Neuronal stem cell (in vitro differentiated cells): ENCODE measurements around the gene RUNX1.

ENCODE experiments used
- DNase-seq: peaks from one replicate; pipeline ENCODE4 v3.0.0-alpha.2; 2013; ENCODE audit warnings: low spot score
- H2AFZ ChIP-seq: one replicate; pipeline ENCODE4 v1.6.1; 2013; ENCODE audit warnings: mild to moderate bottlenecking, low read length, inconsistent platforms
- H2AK5ac ChIP-seq: 2 replicates; pipeline ENCODE4 v1.6.1; 2013; ENCODE audit warnings: low read depth, mild to moderate bottlenecking, inconsistent platforms, low read length, moderate library complexity, mixed read lengths
- H2BK120ac ChIP-seq: 2 replicates; pipeline ENCODE4 v1.6.1; 2013; ENCODE audit warnings: low read depth, mild to moderate bottlenecking, inconsistent platforms, low read length, moderate library complexity, mixed read lengths
- H2BK12ac ChIP-seq: one replicate; pipeline ENCODE4 v1.6.1; 2013; ENCODE audit warnings: low read length, inconsistent platforms
- H2BK15ac ChIP-seq: 2 replicates; pipeline ENCODE4 v1.6.1; 2013; ENCODE audit warnings: mild to moderate bottlenecking, low read length, inconsistent platforms, mixed read lengths
- H2BK5ac ChIP-seq: one replicate; pipeline ENCODE4 v1.6.1; 2013; ENCODE audit warnings: inconsistent platforms, mild to moderate bottlenecking, low read length, moderate library complexity
- H3K14ac ChIP-seq: one replicate; pipeline ENCODE4 v1.6.1; 2013; ENCODE audit warnings: low read length, inconsistent platforms
- H3K18ac ChIP-seq: 2 replicates; pipeline ENCODE4 v1.6.1; 2013; ENCODE audit warnings: low read length, inconsistent platforms
- H3K23ac ChIP-seq: 2 replicates; pipeline ENCODE4 v1.6.1; 2013; ENCODE audit warnings: low read depth, mild to moderate bottlenecking, mixed read lengths, low read length, inconsistent platforms; ENCODE audit not compliant: poor library complexity
- H3K27ac ChIP-seq: replicated peaks from 3 replicates; pipeline ENCODE4 v1.5.1; 2013; ENCODE audit warnings: low read length, inconsistent platforms
- H3K27me3 ChIP-seq, 3 experiments: 2 replicates each; pipeline ENCODE4 v1.6.1; 2013; ENCODE audit warnings: low read length in 3 of 3, mild to moderate bottlenecking in 2 of 3, inconsistent platforms in 1 of 3, low read depth in 1 of 3, mixed read lengths in 1 of 3, moderate library complexity in 1 of 3; ENCODE audit not compliant: control insufficient read depth in 3 of 3, insufficient read depth in 3 of 3
- H3K36me3 ChIP-seq, 2 donors: replicated peaks in 1 of 2; 2 replicates each; pipeline ENCODE4 v1.6.1; 2013; ENCODE audit warnings: low read length in 2 of 2; ENCODE audit not compliant: control insufficient read depth in 2 of 2, insufficient read depth in 2 of 2
- H3K4ac ChIP-seq: 2 replicates; pipeline ENCODE4 v1.6.1; 2013; ENCODE audit warnings: inconsistent platforms, mild to moderate bottlenecking, low read length, moderate library complexity
- H3K4me1 ChIP-seq, 2 donors: 1 replicate in 1 of 2; 2 replicates in 1 of 2; pipeline ENCODE4 v1.6.1; 2013; ENCODE audit warnings: low read length in 2 of 2, low read depth in 1 of 2; ENCODE audit not compliant: control insufficient read depth in 2 of 2, insufficient read depth in 1 of 2
- H3K4me2 ChIP-seq: one replicate; pipeline ENCODE4 v1.6.1; 2013; ENCODE audit warnings: mild to moderate bottlenecking, low read length, inconsistent platforms; ENCODE audit not compliant: insufficient read depth, poor library complexity, severe bottlenecking
- H3K4me3 ChIP-seq, 2 donors: 2 replicates each; pipeline ENCODE4 v1.5.1; 2013; ENCODE audit warnings: low read length in 2 of 2, mild to moderate bottlenecking in 2 of 2, inconsistent platforms in 1 of 2, moderate library complexity in 1 of 2
- H3K79me1 ChIP-seq: one replicate; pipeline ENCODE4 v1.6.1; 2013; ENCODE audit warnings: low read depth, mild to moderate bottlenecking, inconsistent platforms, low read length, moderate library complexity
- H3K9ac ChIP-seq: one replicate; pipeline ENCODE4 v1.6.1; 2013; ENCODE audit warnings: mild to moderate bottlenecking, low read depth, low read length, inconsistent platforms; ENCODE audit not compliant: poor library complexity
- H3K9me3 ChIP-seq, 2 donors: replicated peaks in 1 of 2; 2 replicates each; pipeline versions ENCODE3 to v1.6.1; 2013; ENCODE audit warnings: low read length in 2 of 2, mild to moderate bottlenecking in 2 of 2, inconsistent platforms in 1 of 2, low read depth in 1 of 2, mixed read lengths in 1 of 2, moderate library complexity in 1 of 2; ENCODE audit not compliant: control insufficient read depth in 2 of 2, insufficient read depth in 1 of 2
- H4K8ac ChIP-seq: one replicate; pipeline ENCODE4 v1.6.1; 2013; ENCODE audit warnings: low read depth, mild to moderate bottlenecking, inconsistent platforms, low read length, moderate library complexity
- H4K91ac ChIP-seq: one replicate; pipeline ENCODE4 v1.6.1; 2013; ENCODE audit warnings: low read length, low read depth, mild to moderate bottlenecking, inconsistent platforms; ENCODE audit not compliant: poor library complexity
- WGBS, 2 donors: extraction: QIAGEN DNeasy Blood & Tissue Kit; methylation state at CpG; one replicate each; pipeline ENCODE4 v1.1.7; 2013; ENCODE audit warnings: missing lambda C conversion rate in 2 of 2, mixed read lengths in 1 of 2; ENCODE audit not compliant: insufficient read length in 2 of 2, insufficient replicate concordance in 1 of 2; ENCODE audit errors: extremely low coverage in 2 of 2; 5-methylcytosine and 5-hydroxymethylcytosine counted together

RUNX1 gene

DNA sequence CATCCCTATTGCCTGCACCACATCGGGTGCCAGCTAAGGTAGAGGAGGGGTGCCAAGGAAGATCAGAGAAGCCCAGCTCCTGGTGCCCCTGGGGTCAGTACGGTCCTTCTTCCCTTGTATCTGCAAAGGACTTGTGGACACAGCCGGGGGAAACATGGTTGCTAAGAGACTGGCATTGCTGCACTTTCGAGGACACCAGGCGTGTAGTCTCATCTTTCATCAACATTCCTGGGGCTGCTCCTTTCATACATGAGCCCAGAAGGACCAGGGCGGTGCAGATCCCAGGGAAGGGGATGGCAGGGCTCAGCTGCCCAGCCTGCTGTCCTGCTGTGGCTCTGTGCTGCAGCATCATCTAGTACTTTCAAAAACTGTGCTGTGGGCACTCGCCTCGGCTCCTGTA, 61.0 kb downstream of the RUNX1 start:
- no peak overlapping the region for H4K8ac ChIP-seq
- H4K91ac ChIP-seq: no peak overlapping the region
- H3K14ac ChIP-seq: no peak overlapping the region
- no peak overlapping the region for H2BK15ac ChIP-seq
- H3K4ac ChIP-seq: no peak overlapping the region
- no peaks in the 10 kb centered on the region for H3K36me3 ChIP-seq
- DNase-seq: no peak
- H3K18ac ChIP-seq: no peak overlapping the region
- no peaks in the 10 kb centered on the region for H3K79me1 ChIP-seq
- H2AK5ac ChIP-seq: no peak overlapping the region
- no peaks in the 10 kb centered on the region for H3K9me3 ChIP-seq
- no peak overlapping the region for H3K23ac ChIP-seq
- no peak overlapping the region for H3K9ac ChIP-seq
- no peak overlapping the region for H2BK12ac ChIP-seq
- no peak overlapping the region for H3K4me3 ChIP-seq
- H2BK120ac ChIP-seq: no peak overlapping the region
- no CpG with 5 or more reads among the region's 8 CpGs for WGBS, 2 donors
- peaks cover 0 to 25% (median 0%) of the 10 kb centered on the region in 3 experiments for H3K27me3 ChIP-seq
- H2AFZ ChIP-seq: no peak overlapping the region
- H3K27ac ChIP-seq: no peak overlapping the region
- H3K4me2 ChIP-seq: no peak overlapping the region
- H3K4me1 ChIP-seq: peaks cover 0 to 2% of the 10 kb centered on the region in 2 donors
- no peak overlapping the region for H2BK5ac ChIP-seq

DNA sequence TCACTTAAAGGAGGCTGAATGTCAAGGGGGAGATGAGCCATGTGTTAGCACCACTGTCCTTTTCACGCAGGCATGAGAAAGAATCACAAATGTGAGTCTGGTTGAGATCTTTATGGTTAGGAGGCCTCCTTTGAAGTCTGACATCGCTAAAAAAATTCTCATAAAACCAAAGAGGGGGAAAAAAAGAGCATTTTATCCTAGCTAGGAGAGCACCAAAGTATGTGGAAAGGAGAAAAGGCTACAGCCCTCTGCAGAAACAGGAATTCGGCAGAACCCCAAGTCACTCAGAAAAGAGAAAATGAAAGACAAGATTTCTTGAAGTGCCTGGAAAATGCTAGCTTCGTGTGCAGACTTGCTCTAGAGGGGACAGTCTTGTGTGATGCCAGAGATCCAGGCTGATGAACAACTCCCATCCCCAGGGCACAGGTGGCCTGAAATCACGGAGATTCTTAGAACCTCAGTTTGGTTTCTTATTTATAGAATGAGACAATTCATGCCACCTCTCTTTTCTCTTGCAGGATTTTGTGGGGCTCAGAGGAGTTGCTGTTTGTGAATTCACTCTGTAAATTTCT, 61.5 kb downstream of the RUNX1 start:
- Histone ChIP-seq H3K27me3 (peaks cover 0 to 25% (median 0%) of the 10 kb centered on the region in 3 experiments), H3K36me3 (no peaks in the 10 kb centered on the region), H2AK5ac (no peak overlapping the region), H4K91ac (no peak overlapping the region), H3K4me3 (no peak overlapping the region), H2BK15ac (no peak overlapping the region), H3K14ac (no peak overlapping the region), H3K27ac (no peak overlapping the region), H3K23ac (no peak overlapping the region), H3K4me2 (no peak overlapping the region), H3K79me1 (no peaks in the 10 kb centered on the region), H3K18ac (no peak overlapping the region), H4K8ac (no peak overlapping the region), H2AFZ (no peak overlapping the region), H3K9ac (no peak overlapping the region), H2BK5ac (no peak overlapping the region), H2BK12ac (no peak overlapping the region), H3K4me1 (peaks cover 0 to 2% of the 10 kb centered on the region in 2 donors), H3K9me3 (no peaks in the 10 kb centered on the region), H2BK120ac (no peak overlapping the region), H3K4ac (no peak overlapping the region)
- no CpG with 5 or more reads among the region's 5 CpGs for WGBS, 2 donors
- no peak for DNase-seq

DNA sequence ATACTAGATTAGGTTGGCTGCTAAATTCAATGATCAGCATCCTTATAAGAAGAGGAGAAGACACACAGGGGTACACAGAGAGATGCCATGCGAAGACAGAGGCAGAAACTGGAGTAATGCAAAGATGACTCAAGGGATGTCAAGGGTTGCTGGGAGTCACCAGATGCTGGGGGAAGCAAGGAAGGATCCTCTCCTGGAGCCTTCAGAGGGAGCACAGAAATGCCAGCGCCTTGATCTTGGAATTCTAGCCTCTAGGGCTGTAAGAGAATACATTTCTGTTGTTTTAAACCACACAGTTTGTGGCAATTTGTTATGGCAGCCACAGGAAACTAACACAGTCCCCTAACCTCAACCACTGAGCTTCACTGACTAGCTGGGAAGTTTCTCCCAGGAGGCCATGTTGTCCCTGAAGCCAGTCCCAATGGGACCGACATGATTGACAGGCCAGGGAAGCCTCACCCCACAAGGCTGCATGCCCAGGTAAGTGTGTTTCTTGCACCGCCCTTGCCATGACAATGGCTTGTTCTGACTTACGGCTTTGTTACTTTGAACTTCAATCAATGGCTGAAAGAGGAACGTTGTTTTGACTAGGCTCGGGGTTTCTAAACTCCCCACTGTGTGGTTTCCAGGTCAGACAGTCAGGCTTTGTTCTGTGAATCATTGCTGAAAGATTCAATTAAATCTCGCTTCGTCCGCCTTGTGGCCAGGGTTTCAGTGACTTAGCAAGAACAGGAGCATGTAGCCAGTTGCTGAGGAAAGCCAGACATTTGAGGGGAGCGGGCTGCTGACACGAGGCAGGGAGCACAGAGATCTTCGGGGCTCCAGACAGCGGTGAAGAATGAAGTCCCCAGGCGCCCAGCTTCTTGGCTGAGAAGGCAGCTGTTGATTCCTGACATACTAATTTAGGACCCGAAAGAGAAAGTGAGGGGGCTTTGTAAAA, 62.3 kb downstream of the RUNX1 start:
- H2BK15ac ChIP-seq: no peak overlapping the region

DNA sequence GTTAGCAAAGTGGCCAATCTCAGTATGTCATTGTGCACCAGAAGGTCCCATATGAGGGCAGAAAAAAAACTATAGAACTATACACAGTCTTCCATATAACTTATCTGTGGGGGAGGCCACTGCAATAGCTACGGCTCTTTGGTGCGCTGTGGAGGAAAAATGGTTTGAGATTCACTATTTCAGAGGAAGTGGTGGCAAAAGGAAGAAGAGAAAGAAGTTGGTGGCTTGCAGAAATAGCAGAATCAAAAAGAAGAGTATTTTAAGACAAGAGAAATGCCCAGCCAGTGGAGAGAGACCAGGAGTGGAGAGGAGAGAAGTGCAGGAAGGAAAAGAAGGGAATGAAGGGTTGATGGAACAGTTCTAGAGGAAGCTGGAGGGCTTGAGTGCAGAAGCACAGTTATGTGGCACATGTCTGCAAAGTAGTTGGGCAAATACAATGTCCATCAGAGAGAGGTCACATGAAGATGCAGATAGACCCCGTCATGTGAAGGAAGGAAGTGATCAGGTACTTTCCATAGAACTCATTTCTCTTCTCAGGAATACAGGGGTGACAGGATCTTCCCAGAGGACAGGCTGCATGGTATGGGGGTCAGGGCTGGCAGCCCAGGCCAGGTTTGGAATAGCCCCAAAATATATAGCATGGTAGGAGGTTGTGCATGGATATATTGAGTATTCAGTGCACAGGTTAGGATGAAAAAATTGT, 64.6 kb downstream of the RUNX1 start:
- H3K14ac ChIP-seq: no peak overlapping the region
- no peak overlapping the region for H3K23ac ChIP-seq
- H3K9me3 ChIP-seq: no peaks in the 10 kb centered on the region
- no peak overlapping the region for H2AFZ ChIP-seq
- peaks cover 0 to 2% of the 10 kb centered on the region in 2 donors for H3K4me1 ChIP-seq
- H4K91ac ChIP-seq: no peak overlapping the region
- no peak overlapping the region for H3K4me3 ChIP-seq
- no peak overlapping the region for H3K18ac ChIP-seq
- no peaks in the 10 kb centered on the region for H3K36me3 ChIP-seq
- H2BK12ac ChIP-seq: no peak overlapping the region
- no peak overlapping the region for H2BK120ac ChIP-seq
- no peak overlapping the region for H2BK5ac ChIP-seq
- no peak overlapping the region for H2AK5ac ChIP-seq
- H3K27ac ChIP-seq: no peak overlapping the region
- no peak overlapping the region for H4K8ac ChIP-seq
- H3K9ac ChIP-seq: no peak overlapping the region
- peaks cover 0 to 25% (median 0%) of the 10 kb centered on the region in 3 experiments for H3K27me3 ChIP-seq
- no CpG with 5 or more reads among the region's 3 CpGs for WGBS, 2 donors
- H3K4ac ChIP-seq: no peak overlapping the region
- no peak for DNase-seq
- H3K4me2 ChIP-seq: no peak overlapping the region
- H2BK15ac ChIP-seq: no peak overlapping the region
- no peaks in the 10 kb centered on the region for H3K79me1 ChIP-seq

More for the DNA sequence above, 62.3 kb downstream of the RUNX1 start:
- Histone ChIP-seq H3K36me3 (no peaks in the 10 kb centered on the region), H3K14ac (no peak overlapping the region), H3K4me1 (peaks cover 0 to 2% of the 10 kb centered on the region in 2 donors), H3K9ac (no peak overlapping the region), H2BK120ac (no peak overlapping the region), H2BK5ac (no peak overlapping the region), H3K4me2 (no peak overlapping the region), H3K79me1 (no peaks in the 10 kb centered on the region), H3K4me3 (no peak overlapping the region), H3K18ac (no peak overlapping the region), H3K27me3 (peaks cover 0 to 25% (median 0%) of the 10 kb centered on the region in 3 experiments), H3K27ac (no peak overlapping the region), H3K23ac (no peak overlapping the region), H2BK12ac (no peak overlapping the region), H2AK5ac (no peak overlapping the region), H4K8ac (no peak overlapping the region), H3K9me3 (no peaks in the 10 kb centered on the region), H2AFZ (no peak overlapping the region), H3K4ac (no peak overlapping the region), H4K91ac (no peak overlapping the region)
- WGBS, 2 donors: no CpG with 5 or more reads among the region's 16 CpGs
- peak; percentile 27 for DNase-seq
